Measurements from ENCODE around the gene PTPN6.

DNA sequence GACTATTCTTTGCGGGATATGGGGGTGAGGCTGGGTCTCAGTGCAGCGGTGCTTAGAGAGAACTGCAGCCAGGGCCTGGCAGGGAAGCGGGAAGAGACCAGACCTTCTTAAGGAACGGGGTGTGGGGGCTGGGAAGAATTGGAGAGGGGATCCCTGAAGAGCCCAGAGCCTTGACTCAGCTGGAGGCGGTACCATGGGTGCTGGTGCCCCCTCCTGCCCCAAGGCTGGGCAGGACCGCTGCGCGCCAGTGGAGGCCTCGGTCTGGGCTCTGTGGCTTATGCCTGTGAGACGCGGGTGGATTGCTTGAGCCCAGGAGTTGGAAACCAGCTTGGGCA lies 8.9 kb upstream of the PTPN6 start:
- TF ChIP-seq EZH2phosphoT487 (IDR thresholded peaks at IDR 0.05; ENCODE audit: borderline replicate concordance) (no peak), SIN3A (IDR thresholded peaks at IDR 0.05; ENCODE audit: low read depth) (no peak)
- TF ChIP-seq, protein P1, sequence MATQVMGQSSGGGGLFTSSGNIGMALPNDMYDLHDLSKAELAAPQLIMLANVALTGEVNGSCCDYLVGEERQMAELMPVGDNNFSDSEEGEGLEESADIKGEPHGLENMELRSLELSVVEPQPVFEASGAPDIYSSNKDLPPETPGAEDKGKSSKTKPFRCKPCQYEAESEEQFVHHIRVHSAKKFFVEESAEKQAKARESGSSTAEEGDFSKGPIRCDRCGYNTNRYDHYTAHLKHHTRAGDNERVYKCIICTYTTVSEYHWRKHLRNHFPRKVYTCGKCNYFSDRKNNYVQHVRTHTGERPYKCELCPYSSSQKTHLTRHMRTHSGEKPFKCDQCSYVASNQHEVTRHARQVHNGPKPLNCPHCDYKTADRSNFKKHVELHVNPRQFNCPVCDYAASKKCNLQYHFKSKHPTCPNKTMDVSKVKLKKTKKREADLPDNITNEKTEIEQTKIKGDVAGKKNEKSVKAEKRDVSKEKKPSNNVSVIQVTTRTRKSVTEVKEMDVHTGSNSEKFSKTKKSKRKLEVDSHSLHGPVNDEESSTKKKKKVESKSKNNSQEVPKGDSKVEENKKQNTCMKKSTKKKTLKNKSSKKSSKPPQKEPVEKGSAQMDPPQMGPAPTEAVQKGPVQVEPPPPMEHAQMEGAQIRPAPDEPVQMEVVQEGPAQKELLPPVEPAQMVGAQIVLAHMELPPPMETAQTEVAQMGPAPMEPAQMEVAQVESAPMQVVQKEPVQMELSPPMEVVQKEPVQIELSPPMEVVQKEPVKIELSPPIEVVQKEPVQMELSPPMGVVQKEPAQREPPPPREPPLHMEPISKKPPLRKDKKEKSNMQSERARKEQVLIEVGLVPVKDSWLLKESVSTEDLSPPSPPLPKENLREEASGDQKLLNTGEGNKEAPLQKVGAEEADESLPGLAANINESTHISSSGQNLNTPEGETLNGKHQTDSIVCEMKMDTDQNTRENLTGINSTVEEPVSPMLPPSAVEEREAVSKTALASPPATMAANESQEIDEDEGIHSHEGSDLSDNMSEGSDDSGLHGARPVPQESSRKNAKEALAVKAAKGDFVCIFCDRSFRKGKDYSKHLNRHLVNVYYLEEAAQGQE (IDR thresholded peaks at IDR 0.05; ENCODE audit: low read depth): no peak
- TF ChIP-seq, protein P2, sequence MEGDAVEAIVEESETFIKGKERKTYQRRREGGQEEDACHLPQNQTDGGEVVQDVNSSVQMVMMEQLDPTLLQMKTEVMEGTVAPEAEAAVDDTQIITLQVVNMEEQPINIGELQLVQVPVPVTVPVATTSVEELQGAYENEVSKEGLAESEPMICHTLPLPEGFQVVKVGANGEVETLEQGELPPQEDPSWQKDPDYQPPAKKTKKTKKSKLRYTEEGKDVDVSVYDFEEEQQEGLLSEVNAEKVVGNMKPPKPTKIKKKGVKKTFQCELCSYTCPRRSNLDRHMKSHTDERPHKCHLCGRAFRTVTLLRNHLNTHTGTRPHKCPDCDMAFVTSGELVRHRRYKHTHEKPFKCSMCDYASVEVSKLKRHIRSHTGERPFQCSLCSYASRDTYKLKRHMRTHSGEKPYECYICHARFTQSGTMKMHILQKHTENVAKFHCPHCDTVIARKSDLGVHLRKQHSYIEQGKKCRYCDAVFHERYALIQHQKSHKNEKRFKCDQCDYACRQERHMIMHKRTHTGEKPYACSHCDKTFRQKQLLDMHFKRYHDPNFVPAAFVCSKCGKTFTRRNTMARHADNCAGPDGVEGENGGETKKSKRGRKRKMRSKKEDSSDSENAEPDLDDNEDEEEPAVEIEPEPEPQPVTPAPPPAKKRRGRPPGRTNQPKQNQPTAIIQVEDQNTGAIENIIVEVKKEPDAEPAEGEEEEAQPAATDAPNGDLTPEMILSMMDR (IDR thresholded peaks at IDR 0.05 in 2 of 3, conservative IDR thresholded peaks at IDR 0.05 in 1 of 3; ENCODE audit: borderline replicate concordance in 1 of 3, insufficient read depth in 1 of 3, low read depth in 2 of 3, low read length in 2 of 3): no peak

Measured in HCT116 (cell line).